Measurements from ENCODE around the gene NCKAP5.

DNA sequence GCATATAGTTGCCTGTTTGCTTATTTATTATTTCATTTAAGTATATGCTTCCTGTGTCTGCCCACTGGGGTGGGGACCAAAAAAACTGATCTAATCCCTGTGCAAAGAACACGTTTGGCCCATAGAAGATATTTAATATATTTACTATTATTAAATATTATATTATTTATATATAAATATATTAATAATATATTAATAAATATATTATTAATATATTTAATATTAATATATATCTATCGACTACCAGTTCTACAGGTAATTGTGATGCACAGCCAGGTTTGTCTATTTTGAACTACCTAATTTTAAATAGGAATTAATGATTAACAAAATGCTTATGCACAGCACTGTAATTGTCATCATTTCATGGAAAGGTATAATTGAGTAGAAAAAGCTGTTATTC lies 609.4 kb downstream of the NCKAP5 start:
- TF ChIP-seq CTCF (IDR thresholded peaks at IDR 0.05): no peak
- no peak for TF ChIP-seq POLR2A (IDR thresholded peaks at IDR 0.05)

Measured in ovary (tissue), 3 donors.